ENCODE measurements around the gene WNT3.

WNT3 gene

GRCh38 chr17:46834846-46835245 lies 16.4 kb upstream of the WNT3 start:
- no peak for DNase-seq

GRCh38 chr17:46833840-46834208 lies 15.3 kb upstream of the WNT3 start:
- DNase-seq = no peak

DNA sequence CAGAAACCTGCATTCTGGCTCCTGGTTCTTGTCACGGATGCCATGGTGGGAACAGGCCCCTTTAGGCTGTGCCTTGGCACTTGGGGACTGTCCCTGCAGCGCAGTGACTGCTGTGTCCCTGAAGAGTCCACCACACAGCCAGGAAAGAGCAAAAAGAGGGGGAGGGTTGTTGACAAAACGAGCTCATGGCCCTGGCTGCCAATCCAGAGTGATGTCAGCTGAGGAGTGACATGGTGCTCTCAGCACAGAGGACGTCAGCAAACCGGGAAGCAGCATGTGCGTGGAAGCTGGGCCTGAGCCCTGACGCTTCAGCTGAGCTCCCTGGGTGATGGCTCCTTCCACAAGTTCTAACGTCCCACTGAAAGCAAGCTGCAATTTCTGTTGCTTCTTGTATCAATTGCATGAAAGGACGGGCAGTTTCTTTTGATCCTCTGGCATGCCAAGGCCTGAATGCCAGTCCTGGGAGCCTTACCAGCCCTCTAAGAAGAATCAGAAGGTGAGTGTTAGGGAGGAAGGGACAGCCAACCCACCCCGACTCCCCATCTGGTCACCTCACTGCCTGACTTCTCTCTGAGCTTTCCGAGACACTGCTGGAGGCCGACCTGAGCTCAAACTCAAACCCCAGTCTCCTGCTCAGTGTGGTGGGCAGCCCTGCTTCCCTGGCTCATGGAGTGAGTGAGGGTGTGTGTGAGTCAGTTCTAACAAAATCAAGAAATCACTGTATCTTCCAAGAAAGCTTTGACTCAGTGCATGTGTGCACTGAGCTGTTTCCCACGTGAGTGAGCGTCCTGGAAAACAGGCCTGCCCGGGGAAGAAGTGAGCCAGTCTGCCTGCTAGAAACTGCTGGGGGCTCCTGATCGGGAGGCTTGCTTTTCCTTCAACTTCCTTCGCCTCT lies 14.7 kb upstream of the WNT3 start:
- peak; percentile 12 for DNase-seq

DNA sequence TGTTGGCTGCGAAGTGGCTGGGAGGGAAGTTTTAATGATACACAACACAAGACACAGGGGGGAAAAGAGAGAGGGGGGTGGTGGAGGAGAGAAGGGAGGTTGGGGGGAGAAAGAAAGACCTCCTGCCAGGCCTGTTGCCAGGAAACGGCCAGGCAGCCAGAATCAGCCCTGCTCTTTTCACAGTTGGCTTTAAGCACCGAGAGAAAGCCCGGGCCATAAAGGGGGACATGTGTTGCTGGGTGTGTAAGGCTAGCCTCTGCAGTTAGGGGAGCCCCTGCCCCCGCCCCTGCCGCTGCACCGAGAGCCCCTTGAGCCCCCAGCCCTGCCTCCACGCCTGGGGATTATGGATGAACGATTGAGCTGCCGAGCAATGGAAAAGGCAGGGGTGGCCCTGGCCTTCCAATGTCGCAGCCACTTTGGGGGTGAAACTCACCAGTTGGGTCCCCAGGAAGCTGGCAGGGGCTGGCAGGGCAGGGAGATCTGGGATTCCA lies 13.9 kb upstream of the WNT3 start:
- DNase-seq = peak; percentile 35

GRCh38 chr17:46831573-46832330 lies 13.3 kb upstream of the WNT3 start:
- no peak for DNase-seq

GRCh38 chr17:46827274-46827673 lies 8.8 kb upstream of the WNT3 start:
- no peak for DNase-seq

GRCh38 chr17:46826116-46826515 lies 7.6 kb upstream of the WNT3 start:
- no peak for DNase-seq

- no peak for DNase-seq
Measured at GRCh38 chr17:46823657-46824056, 5.2 kb upstream of the WNT3 start.

DNA sequence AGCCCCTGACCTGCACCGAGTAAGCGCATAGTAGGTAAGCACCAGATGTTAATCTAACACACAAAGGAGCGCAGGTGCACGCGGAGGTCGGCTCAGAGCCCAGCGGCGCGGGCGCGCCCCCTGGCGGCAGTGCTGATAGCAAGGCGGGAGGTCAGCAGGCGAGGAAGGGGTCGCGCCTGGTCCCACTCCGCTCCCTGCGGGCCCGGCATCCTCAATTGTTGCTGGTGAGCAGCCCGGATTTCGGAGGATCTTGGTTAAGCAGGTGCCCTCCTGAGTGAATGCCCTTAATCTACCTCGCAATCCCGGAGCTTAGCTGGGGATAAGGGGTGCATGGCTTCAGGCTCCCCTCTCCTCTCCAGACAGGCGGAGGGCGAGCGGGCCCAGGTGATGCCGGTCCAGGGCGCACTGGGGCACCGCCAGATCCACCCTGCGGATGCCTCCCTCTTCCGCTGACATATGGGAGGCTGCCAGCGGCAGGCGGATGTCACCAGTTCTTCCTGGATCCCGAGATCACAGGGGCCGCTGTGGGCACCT lies 4.0 kb upstream of the WNT3 start:
- no peak for DNase-seq

DNA sequence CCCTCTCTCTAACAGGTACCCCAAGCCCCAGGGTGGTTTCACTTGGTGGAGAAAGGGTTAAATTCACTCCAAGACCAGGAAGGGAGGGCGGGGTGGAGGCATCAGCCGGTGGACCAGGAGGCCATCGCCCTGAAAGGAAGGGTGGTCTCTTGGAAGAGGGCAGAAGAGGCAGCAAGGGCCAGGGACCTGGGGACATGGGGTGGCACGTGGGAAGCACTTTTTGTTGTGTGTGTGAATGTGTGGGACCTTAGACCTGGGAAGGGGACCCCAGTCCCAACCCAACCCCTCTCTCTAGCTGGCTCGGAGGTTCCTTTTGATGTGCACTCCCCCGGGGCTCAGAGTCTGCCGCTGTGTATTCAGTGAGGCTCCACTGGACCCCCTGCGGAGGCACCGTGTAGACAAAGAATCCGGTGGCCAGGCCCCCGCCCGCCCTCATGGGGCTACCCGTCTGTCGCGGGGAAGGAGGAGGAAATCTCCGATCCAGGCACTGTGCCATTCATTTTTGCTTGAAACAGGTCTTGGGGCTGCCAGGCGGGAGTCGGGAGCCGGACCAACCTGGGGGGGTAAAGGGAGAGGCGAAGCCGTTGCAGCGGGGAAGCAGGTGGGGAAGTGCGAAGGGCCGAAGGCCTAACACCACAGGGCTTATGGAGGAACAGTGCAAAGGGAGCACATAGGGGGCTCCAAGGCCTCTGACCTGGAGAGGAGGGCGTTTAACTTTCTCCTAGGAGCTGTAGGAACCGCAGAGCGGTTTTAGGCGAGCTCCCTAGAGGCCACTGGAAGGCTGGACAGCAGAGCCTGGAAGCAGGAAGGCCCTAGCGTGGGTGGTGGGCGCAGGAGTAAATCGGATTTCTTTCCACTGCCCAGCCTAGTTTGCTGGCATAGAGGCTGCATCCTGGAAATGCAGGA lies 3.2 kb upstream of the WNT3 start:
- DNase-seq = no peak

GRCh38 chr17:46820592-46821450 lies 2.3 kb upstream of the WNT3 start:
- no peak for DNase-seq

GRCh38 chr17:46819906-46820351 lies 1.4 kb upstream of the WNT3 start:
- no peak for DNase-seq

- DNase-seq = no peak
Measured at GRCh38 chr17:46818929-46819859, 702 bp upstream of the WNT3 start.

- DNase-seq = no peak
Measured at GRCh38 chr17:46817901-46818209, 637 bp downstream of the WNT3 start.

DNA sequence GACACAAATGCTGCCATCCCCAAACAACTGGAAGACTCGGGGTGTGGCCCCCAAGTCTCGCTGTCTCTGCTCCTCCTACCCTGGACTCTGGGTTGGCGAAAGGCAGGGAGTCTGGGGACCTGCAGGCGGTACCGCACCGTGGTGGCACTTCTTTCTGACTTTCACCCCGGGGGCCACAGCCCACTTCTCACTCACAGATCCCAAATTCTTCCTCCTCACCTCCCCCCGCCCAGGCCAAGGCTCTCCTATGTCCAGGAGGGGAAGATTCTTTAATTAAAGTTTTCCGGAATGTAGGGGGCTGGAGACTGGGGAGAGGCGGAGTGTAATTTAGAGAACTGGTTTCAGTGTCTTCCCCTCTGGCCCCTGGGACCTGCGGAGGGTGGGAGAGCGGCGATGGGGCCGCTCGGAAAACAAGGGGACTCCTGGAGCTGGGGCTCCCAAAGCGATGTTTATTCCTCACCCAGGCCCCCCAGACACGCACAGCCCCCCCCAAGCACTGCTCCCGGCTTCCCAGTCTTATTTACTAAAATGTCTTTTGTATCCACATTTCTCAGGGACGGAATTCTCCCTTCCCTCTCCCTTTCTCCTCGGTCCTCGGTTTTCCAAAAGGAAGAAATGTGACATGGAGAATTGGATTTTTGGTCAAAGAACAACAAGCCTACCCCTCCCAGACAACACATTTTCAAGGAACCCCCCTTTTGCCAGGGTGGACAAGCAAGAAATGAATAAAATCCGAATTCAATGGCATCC lies 1.2 kb downstream of the WNT3 start:
- no peak for DNase-seq

DNA sequence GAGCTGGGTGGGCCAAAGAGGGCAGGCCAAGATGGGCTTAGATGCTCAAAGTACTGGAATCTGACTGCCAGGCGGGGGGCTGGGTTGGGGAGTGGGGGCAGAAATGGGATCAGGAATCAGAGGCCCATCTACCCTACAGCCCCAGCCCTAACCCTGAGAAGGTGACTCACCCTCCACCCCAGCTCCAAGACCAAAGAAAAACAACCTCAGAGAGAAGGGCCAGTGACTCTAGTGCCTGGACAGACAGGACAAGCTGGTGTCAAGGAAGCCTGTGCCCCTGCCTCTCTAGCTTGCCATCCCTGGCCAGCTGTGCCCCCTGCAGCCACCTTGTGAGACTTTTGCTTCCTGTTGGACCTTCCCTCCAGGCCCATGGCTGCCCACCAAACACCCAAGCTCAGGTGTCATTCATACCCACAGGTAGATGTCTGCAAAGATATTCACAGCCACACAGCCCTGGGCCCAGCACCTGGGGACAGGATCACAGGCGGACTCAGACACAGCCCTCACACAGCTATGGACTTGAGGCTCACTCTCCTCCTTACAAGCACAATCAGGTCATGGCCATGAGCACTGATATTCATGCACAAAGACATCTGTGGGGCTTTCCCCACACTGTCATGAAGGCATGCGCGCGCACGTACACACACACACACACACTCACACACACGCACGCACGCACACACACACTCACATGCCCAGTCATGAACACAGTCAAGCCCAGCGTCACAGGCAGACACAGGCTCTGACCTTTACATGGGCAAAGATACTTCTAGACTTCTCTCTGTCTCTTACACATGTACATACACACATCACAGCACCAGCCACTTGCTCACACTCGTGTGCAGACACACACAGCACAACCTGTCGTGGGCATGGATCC lies 2.8 kb downstream of the WNT3 start:
- DNase-seq = no peak

DNA sequence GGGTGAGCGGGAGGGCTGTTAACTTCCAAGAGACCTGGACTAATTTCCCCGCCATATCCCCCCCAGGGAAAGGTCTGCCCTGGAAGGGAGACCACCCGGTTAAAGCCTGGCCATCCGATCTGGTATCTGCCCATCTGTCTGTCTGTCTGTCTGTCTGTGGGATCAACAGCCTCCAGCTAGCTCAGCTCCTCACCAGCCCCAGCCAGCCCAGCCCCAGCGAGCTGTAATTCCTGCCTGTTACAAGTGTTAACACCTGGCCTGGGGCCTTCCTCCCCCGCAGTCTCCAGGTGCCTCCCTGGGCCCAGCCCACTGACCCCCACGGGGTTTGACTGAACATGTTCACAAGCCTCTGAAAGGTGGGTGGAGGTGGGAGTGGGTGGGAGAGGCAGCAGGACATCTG lies 4.0 kb downstream of the WNT3 start:
- DNase-seq = no peak

- DNase-seq = no peak
Measured at GRCh38 chr17:46813920-46814319, 4.6 kb downstream of the WNT3 start.

All from NCI-H2227 treated with DMSO at 0.1 percent for 48 hours (cell line).